Prostate gland (tissue), 2 donors: Measurements from ENCODE around the gene CNIH4.

Source experiments
- POLR2A ChIP-seq: fragments of 450-650 bp; IDR thresholded peaks from one replicate; pipeline ENCODE4 v1.6.1; 2016; ENCODE audit warnings: antibody characterized with exemption, mild to moderate bottlenecking
- POLR2AphosphoS5 ChIP-seq: sonication (generic); formaldehyde crosslinking; IDR thresholded peaks from one replicate; pipeline ENCODE4 v1.6.1; 2017; ENCODE audit warnings: antibody characterized with exemption
- TF ChIP-seq, protein P1 (sequence below), 4 experiments: fragments of 200-600 bp in 2 of 4; fragments of 450-650 bp in 2 of 4; sonication (generic) in 2 of 4; IDR thresholded peaks; 1 replicate in 3 of 4; 2 replicates in 1 of 4; pipeline ENCODE4 v1.5.1; 2016 to 2019; ENCODE audit warnings: antibody characterized with exemption in 4 of 4, mild to moderate bottlenecking in 2 of 4, moderate library complexity in 2 of 4

DNA sequence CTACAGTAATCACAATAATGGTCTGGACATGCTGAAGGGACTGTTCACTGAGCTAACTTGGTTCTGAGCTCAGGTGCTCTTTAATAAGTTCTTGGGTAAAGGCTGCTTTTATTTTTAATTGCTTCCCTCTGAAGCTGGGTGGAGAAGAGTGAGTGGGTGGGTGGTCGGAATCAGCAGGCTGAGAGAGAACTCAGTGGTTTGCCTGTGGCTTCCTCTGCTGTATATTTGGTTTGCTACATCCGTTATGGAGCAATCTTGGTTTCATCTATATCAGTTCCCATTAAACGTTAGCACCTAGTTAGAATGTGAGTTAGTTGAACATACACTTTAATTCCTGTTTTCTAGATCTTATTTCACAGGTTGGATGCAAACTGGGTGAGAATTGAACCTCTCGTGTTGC, 23.3 kb downstream of the CNIH4 start:
- TF ChIP-seq, protein P1, sequence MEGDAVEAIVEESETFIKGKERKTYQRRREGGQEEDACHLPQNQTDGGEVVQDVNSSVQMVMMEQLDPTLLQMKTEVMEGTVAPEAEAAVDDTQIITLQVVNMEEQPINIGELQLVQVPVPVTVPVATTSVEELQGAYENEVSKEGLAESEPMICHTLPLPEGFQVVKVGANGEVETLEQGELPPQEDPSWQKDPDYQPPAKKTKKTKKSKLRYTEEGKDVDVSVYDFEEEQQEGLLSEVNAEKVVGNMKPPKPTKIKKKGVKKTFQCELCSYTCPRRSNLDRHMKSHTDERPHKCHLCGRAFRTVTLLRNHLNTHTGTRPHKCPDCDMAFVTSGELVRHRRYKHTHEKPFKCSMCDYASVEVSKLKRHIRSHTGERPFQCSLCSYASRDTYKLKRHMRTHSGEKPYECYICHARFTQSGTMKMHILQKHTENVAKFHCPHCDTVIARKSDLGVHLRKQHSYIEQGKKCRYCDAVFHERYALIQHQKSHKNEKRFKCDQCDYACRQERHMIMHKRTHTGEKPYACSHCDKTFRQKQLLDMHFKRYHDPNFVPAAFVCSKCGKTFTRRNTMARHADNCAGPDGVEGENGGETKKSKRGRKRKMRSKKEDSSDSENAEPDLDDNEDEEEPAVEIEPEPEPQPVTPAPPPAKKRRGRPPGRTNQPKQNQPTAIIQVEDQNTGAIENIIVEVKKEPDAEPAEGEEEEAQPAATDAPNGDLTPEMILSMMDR (IDR thresholded peaks at IDR 0.05), result no peak
- TF ChIP-seq POLR2AphosphoS5 (no peak), POLR2A (no peak)
